ENCODE results near the gene GLCCI1.

DNA sequence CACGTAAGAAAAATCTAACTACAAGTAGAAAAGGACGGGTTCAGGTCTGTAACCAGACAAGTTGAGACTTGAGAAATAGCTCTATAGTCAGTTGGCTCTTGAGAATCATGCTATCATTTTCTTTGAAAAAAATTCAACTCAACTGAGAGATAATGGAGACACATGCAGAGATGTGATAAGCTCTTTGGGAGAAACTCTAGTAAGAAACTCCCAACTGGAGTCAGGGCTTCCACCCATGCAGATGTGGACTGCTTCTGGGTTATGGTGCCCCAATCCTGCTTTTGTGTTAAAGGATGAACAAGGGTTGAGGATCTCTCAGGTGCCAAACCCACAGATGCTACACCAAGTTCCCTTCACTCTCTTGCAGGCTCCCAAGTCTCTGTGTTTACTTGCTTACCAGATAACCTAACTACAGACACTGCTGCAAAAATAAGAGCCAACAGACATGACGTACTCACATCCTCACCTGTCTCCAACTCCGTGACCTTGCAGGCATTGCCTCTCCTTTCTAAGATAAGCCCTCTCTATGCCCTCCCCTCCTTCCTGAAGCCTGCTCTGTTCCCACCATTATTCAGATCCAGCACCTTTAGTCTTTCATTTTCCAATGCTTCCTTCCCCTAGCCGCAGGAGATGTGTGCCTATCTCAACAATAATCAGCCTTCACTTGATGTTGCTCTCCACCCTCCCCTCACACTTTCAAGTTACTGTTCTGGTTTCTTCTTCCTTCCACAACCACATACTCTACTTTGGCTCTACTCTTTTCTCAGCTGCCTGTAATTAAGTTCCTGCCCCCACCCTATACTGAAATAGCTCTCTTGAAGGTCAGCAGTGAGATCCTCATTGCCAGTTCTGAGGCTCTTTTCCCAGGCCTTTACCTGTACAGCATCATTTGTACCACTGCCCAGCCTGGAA lies 163.4 kb downstream of the GLCCI1 start:
- TF ChIP-seq, protein P1, sequence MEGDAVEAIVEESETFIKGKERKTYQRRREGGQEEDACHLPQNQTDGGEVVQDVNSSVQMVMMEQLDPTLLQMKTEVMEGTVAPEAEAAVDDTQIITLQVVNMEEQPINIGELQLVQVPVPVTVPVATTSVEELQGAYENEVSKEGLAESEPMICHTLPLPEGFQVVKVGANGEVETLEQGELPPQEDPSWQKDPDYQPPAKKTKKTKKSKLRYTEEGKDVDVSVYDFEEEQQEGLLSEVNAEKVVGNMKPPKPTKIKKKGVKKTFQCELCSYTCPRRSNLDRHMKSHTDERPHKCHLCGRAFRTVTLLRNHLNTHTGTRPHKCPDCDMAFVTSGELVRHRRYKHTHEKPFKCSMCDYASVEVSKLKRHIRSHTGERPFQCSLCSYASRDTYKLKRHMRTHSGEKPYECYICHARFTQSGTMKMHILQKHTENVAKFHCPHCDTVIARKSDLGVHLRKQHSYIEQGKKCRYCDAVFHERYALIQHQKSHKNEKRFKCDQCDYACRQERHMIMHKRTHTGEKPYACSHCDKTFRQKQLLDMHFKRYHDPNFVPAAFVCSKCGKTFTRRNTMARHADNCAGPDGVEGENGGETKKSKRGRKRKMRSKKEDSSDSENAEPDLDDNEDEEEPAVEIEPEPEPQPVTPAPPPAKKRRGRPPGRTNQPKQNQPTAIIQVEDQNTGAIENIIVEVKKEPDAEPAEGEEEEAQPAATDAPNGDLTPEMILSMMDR (IDR thresholded peaks at IDR 0.05) = no peak
- no peak for TF ChIP-seq EP300 (IDR thresholded peaks at IDR 0.05)
- no peak for TF ChIP-seq POLR2AphosphoS5 (IDR thresholded peaks at IDR 0.05)
